Esophagus (tissue), 2 donors: Measurements from ENCODE around the gene MDP1. TPM values are rescaled to one million over a fixed set of nuclear protein-coding genes. Genes with fewer than 3 reads are reported as not detected.

Experiments
- H3K27ac ChIP-seq, 2 donors: one replicate each; pipeline ENCODE4 v1.5.1; 2013; ENCODE audit warnings: low read depth in 2 of 2, mild to moderate bottlenecking in 2 of 2, inconsistent platforms in 1 of 2, low read length in 1 of 2, moderate library complexity in 1 of 2
- H3K27me3 ChIP-seq, 2 donors: one replicate each; pipeline ENCODE4 v1.6.1; 2013; ENCODE audit warnings: low read length in 2 of 2, control low read depth in 1 of 2, mild to moderate bottlenecking in 1 of 2; ENCODE audit not compliant: insufficient read depth in 2 of 2, control insufficient read depth in 1 of 2
- H3K36me3 ChIP-seq, 2 donors: one replicate each; pipeline ENCODE4 v1.6.1; 2013; ENCODE audit warnings: low read length in 1 of 2; ENCODE audit not compliant: control insufficient read depth in 2 of 2, insufficient read depth in 2 of 2
- H3K4me1 ChIP-seq, 2 donors: one replicate each; pipeline ENCODE4 v1.6.1; 2013; ENCODE audit warnings: low read length in 1 of 2; ENCODE audit not compliant: control insufficient read depth in 2 of 2, insufficient read depth in 2 of 2
- H3K4me3 ChIP-seq, 2 donors: one replicate each; pipeline ENCODE4 v1.5.1; 2013; ENCODE audit warnings: low read length in 2 of 2, mild to moderate bottlenecking in 2 of 2, low read depth in 1 of 2, moderate library complexity in 1 of 2
- H3K9me3 ChIP-seq, 2 donors: one replicate each; pipeline ENCODE4 v1.6.1; 2013; ENCODE audit warnings: mild to moderate bottlenecking in 2 of 2, low read depth in 1 of 2, low read length in 1 of 2, moderate library complexity in 1 of 2; ENCODE audit not compliant: control insufficient read depth in 2 of 2, insufficient read depth in 1 of 2
- whole genome bisulfite sequencing, 2 donors: extraction: QIAGEN DNeasy Blood & Tissue Kit; methylation state at CpG; one replicate each; pipeline ENCODE4 v1.1.7; 2013; 5-methylcytosine and 5-hydroxymethylcytosine counted together
- polyA plus RNA-seq, 2 donors: library from polyadenylated mRNA; stranded (reverse); fragments of 200-250 nt; gene quantifications; one replicate each; pipeline ENCODE4 v1.2.3, GENCODE V29; 2013
- donor health status: healthy with polysubstance abuse.
- donor health status: Bipolar disorder and iron deficiency.

Gene MDP1
- 10 to 100 TPM; 12.1 to 12.8 TPM for polyA plus RNA-seq

- Histone ChIP-seq H3K36me3 (peaks cover 5 to 8% of the 10 kb centered on the region in 2 donors), H3K27ac (peak within 1 kb of the TSS; percentile 92 to 99), H3K4me1 (no peaks in the 10 kb centered on the region), H3K27me3 (no peaks in the 10 kb centered on the region), H3K9me3 (no peaks in the 10 kb centered on the region), H3K4me3 (peak within 1 kb of the TSS; percentile 61 to 67)
- 0 to 1% methylated on average over 40 of the region's 40 CpGs for WGBS, 2 donors
Observed at GRCh38 chr14:24215495-24216344, at the start of gene MDP1. Gene MDP1, minus strand, starts transcription at chr14:24216066. Its CDS starts 111 bp downstream, at chr14:24215955.

- no peaks in the 10 kb centered on the region for H3K9me3 ChIP-seq
- H3K27me3 ChIP-seq: no peaks in the 10 kb centered on the region
- peak overlapping the region; percentile 94 to 95 for H3K27ac ChIP-seq
- H3K4me1 ChIP-seq: peaks cover 5 to 25% of the 10 kb centered on the region in 2 donors
- 49 to 61% methylated on average over 6 of the region's 6 CpGs for WGBS, 2 donors
- H3K4me3 ChIP-seq: peak overlapping the region in 1 of 2 donors; percentile 53
- H3K36me3 ChIP-seq: peaks cover 13 to 49% of the 10 kb centered on the region in 2 donors
Observed at GRCh38 chr14:24264298-24264697, 48.4 kb upstream of the MDP1 start.

GRCh38 chr14:24263848-24264247 lies 48.0 kb upstream of the MDP1 start:
- Histone ChIP-seq H3K4me3 (peak overlapping the region; percentile 53 to 62), H3K27ac (peak overlapping the region; percentile 94 to 95), H3K27me3 (no peaks in the 10 kb centered on the region), H3K9me3 (no peaks in the 10 kb centered on the region), H3K4me1 (peaks cover 6 to 29% of the 10 kb centered on the region in 2 donors), H3K36me3 (peaks cover 13 to 49% of the 10 kb centered on the region in 2 donors)
- WGBS, 2 donors: 44 to 60% methylated on average over 6 of the region's 6 CpGs

- Histone ChIP-seq H3K27ac (peak within 1 kb of the TSS; percentile 94 to 95), H3K4me3 (peak within 1 kb of the TSS; percentile 53 to 62), H3K4me1 (peaks cover 6 to 34% of the 10 kb centered on the region in 2 donors), H3K36me3 (peaks cover 10 to 49% of the 10 kb centered on the region in 2 donors), H3K27me3 (no peaks in the 10 kb centered on the region), H3K9me3 (no peaks in the 10 kb centered on the region)
- 65 to 70% methylated on average over 14 of the region's 14 CpGs for WGBS, 2 donors
Observed at GRCh38 chr14:24262821-24263733, 47.2 kb upstream of the MDP1 start, which contains the start of gene TGM1. Gene TGM1, minus strand, starts transcription at chr14:24263177. Its CDS starts 825 bp downstream, at chr14:24262352.

- H3K4me3 ChIP-seq: peak overlapping the region; percentile 53 to 62
- peak overlapping the region; percentile 94 to 95 for H3K27ac ChIP-seq
- WGBS, 2 donors: 87 to 93% methylated on average over 19 of the region's 19 CpGs
Observed at GRCh38 chr14:24261969-24262327, 46.1 kb upstream of the MDP1 start.

GRCh38 chr14:24261256-24261968 lies 45.5 kb upstream of the MDP1 start:
- WGBS, 2 donors: 86 to 90% methylated on average over 20 of the region's 20 CpGs
- peak overlapping the region; percentile 94 to 95 for H3K27ac ChIP-seq
- peaks cover 2 to 34% of the 10 kb centered on the region in 2 donors for H3K4me1 ChIP-seq
- H3K27me3 ChIP-seq: no peaks in the 10 kb centered on the region
- peak overlapping the region; percentile 53 to 62 for H3K4me3 ChIP-seq
- peaks cover 4 to 41% of the 10 kb centered on the region in 2 donors for H3K36me3 ChIP-seq
- no peaks in the 10 kb centered on the region for H3K9me3 ChIP-seq

More at GRCh38 chr14:24261969-24262327, 46.1 kb upstream of the MDP1 start:
- Histone ChIP-seq H3K27me3 (no peaks in the 10 kb centered on the region), H3K36me3 (peaks cover 8 to 43% of the 10 kb centered on the region in 2 donors), H3K9me3 (no peaks in the 10 kb centered on the region), H3K4me1 (peaks cover 2 to 34% of the 10 kb centered on the region in 2 donors)

GRCh38 chr14:24260780-24261157 lies 44.9 kb upstream of the MDP1 start:
- H3K27me3 ChIP-seq: no peaks in the 10 kb centered on the region
- H3K4me1 ChIP-seq: peaks cover 2 to 30% of the 10 kb centered on the region in 2 donors
- peak overlapping the region; percentile 94 to 95 for H3K27ac ChIP-seq
- peak overlapping the region; percentile 53 to 62 for H3K4me3 ChIP-seq
- peaks cover 0 to 42% of the 10 kb centered on the region in 2 donors for H3K36me3 ChIP-seq
- H3K9me3 ChIP-seq: no peaks in the 10 kb centered on the region
- 57 to 73% methylated on average over 4 of the region's 4 CpGs for WGBS, 2 donors

- WGBS, 2 donors: 77 to 82% methylated on average over 16 of the region's 16 CpGs
- peaks cover 0 to 43% of the 10 kb centered on the region in 2 donors for H3K36me3 ChIP-seq
- H3K27ac ChIP-seq: peak overlapping the region; percentile 94 to 95
- H3K9me3 ChIP-seq: no peaks in the 10 kb centered on the region
- peaks cover 2 to 26% of the 10 kb centered on the region in 2 donors for H3K4me1 ChIP-seq
- no peaks in the 10 kb centered on the region for H3K27me3 ChIP-seq
- H3K4me3 ChIP-seq: peak overlapping the region; percentile 53 to 62
Observed at GRCh38 chr14:24260026-24260779, 44.3 kb upstream of the MDP1 start.
